ENCODE results near the gene BTBD9. TPM values are rescaled to one million over a fixed set of nuclear protein-coding genes. Genes with fewer than 3 reads are reported as not detected.
A peak's percentile ranks its signal among the peaks of the same experiment; 100 is the strongest.

Gene BTBD9
- total RNA-seq, 6 experiments from 2014 or later, result 4.5 to 7.5 (median 5.7) TPM

DNA sequence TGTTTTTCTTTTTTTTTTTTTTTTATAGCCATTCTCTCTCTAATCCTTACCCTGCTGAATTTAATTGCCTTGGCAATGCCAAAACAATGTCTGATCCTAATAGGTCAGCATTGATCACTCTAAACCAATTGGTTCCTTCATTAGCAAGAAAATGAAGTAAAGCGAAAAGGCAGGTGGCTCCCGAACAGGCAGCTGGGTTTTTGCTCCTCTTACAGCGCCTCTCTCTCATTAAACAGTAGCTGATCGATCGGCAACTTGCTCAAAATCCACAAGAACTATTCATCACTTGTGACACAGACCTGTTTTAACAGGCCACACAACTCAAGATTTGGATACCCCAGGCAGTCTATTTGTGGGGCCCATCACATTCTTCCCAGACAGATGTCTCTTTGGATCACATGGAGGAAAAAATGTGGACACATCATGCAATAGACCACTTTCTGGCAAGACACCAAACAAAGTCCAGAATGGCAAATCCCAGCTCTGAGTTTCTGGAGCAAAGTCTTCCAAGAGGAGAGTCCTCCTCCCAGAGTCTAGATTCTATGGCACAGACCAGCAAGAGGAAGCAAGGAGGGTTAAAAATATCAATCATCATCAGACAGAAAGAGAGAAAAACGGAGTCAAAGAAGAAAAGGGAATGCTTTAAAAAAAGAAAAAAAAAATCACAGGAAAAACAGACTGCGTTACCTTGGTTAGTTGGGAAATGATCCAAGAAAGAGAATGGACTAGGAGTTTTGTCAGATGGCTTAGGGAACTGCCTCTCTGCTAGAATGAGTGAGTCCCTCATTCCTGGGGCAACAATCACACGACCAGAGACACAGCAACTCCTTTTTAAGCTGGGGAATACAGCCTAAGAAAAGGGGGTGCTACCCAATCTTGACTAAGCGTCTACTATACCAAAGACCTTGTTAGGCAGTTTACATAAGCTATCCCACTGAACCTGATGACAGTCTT is 247.8 kb downstream of the BTBD9 start:
- Histone ChIP-seq H3K9me3 (no peaks in the 10 kb centered on the region), H3K27me3 (no peaks in the 10 kb centered on the region), H3K4me1 (no peaks in the 10 kb centered on the region), H3K4me3 (no peak overlapping the region), H3K36me3 (no peaks in the 10 kb centered on the region), H3K27ac (no peak overlapping the region)
- intact Hi-C loops (cut with DNase I), result no loop called here
- ATAC-seq, result peak in 1 of 4 donors; percentile 17
- no peak for DNase-seq
- no peak for TF ChIP-seq POLR2A (IDR thresholded peaks at IDR 0.05)
- 73% methylated on average over 8 of the region's 9 CpGs for whole genome bisulfite sequencing (ENCODE audit: insufficient coverage, low coverage, low lambda C conversion rate, missing lambda C conversion rate)

DNA sequence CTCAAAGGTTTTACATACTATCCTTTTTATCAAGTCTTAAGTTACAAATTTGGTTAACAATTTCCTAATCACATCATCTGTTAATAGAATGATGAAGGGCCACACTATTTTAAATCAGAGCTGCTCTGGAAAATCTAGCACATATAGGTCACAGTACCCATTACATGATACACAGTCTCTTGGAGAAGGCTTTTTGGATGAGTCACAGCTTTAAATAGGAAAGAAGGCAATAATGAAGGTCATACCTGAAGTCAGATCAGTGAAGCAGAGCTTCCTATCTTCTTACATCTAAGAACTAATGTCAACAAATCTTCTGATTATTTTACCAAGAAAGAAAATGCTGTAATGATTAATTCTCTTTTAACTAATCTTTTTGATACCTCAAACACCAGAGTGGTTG is 248.5 kb downstream of the BTBD9 start:
- no peaks in the 10 kb centered on the region for H3K9me3 ChIP-seq
- intact Hi-C loops (cut with DNase I), result no loop called here
- H3K27ac ChIP-seq, result no peak overlapping the region
- no peaks in the 10 kb centered on the region for H3K27me3 ChIP-seq
- H3K4me1 ChIP-seq, result no peaks in the 10 kb centered on the region
- H3K36me3 ChIP-seq, result no peaks in the 10 kb centered on the region
- ATAC-seq (no peak), DNase-seq (no peak)
- TF ChIP-seq, protein P1, sequence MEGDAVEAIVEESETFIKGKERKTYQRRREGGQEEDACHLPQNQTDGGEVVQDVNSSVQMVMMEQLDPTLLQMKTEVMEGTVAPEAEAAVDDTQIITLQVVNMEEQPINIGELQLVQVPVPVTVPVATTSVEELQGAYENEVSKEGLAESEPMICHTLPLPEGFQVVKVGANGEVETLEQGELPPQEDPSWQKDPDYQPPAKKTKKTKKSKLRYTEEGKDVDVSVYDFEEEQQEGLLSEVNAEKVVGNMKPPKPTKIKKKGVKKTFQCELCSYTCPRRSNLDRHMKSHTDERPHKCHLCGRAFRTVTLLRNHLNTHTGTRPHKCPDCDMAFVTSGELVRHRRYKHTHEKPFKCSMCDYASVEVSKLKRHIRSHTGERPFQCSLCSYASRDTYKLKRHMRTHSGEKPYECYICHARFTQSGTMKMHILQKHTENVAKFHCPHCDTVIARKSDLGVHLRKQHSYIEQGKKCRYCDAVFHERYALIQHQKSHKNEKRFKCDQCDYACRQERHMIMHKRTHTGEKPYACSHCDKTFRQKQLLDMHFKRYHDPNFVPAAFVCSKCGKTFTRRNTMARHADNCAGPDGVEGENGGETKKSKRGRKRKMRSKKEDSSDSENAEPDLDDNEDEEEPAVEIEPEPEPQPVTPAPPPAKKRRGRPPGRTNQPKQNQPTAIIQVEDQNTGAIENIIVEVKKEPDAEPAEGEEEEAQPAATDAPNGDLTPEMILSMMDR (IDR thresholded peaks at IDR 0.05), result no peak
- TF ChIP-seq POLR2A (IDR thresholded peaks at IDR 0.05), result no peak
- no peak overlapping the region for H3K4me3 ChIP-seq

DNA sequence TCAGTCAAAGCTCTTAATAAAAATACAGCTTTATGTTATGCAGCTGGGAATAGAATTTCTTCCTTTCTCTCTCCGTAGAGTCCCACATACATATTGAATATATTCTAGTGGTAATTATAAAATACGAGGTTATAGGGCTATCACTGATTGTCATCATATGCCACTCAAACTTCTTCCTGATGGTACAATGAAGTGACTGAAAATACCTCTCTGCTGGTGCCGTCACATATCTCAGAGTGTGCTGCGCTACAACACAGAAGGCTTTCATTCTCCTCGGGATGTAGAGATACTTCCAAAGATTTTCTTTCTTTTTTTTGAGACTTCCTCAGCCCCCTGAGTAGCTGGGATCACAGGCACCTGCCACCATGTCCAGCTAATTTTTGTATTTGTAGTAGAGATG is 249.9 kb downstream of the BTBD9 start:
- H3K27ac ChIP-seq, result no peak overlapping the region
- no peaks in the 10 kb centered on the region for H3K36me3 ChIP-seq
- intact Hi-C loops (cut with DNase I), result no loop called here
- TF ChIP-seq, protein P1 (IDR thresholded peaks at IDR 0.05), result no peak
- TF ChIP-seq POLR2A (IDR thresholded peaks at IDR 0.05), result no peak
- WGBS (ENCODE audit: insufficient coverage, low coverage, low lambda C conversion rate, missing lambda C conversion rate), result 95% methylated on average over 5 of the region's 5 CpGs
- H3K27me3 ChIP-seq, result no peaks in the 10 kb centered on the region
- ATAC-seq (no peak), DNase-seq (no peak)
- peaks cover 0 to 5% (median 0%) of the 10 kb centered on the region in 4 donors for H3K4me1 ChIP-seq
- H3K9me3 ChIP-seq, result no peaks in the 10 kb centered on the region
- no peak overlapping the region for H3K4me3 ChIP-seq

DNA sequence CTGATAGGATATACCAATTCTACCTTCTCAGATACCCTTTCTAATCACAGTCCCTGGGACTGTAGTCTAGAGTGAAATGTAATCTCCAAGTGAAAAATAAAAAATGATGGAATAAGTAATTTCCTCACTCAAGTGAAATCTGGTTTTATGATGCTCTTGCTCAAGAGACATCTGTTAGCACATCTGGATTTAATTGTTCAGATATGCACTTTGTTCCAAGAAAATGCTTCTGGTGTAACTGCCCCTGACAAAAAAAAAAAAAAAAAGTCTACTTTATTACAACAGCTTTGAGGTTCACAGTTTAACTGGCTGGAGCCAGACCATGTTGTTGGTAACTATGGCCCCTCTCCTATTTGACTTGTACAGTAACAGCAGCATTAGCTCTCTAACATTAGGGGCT is 251.8 kb downstream of the BTBD9 start:
- Histone ChIP-seq H3K27ac (no peak overlapping the region), H3K9me3 (no peaks in the 10 kb centered on the region), H3K4me1 (peaks cover 0 to 5% (median 0%) of the 10 kb centered on the region in 4 donors), H3K27me3 (no peaks in the 10 kb centered on the region), H3K36me3 (no peaks in the 10 kb centered on the region), H3K4me3 (no peak overlapping the region)
- ATAC-seq (no peak), DNase-seq (no peak)
- intact Hi-C loops (cut with DNase I), result no loop called here
- TF ChIP-seq, protein P1 (IDR thresholded peaks at IDR 0.05), result no peak
- no peak for TF ChIP-seq POLR2A (IDR thresholded peaks at IDR 0.05)

DNA sequence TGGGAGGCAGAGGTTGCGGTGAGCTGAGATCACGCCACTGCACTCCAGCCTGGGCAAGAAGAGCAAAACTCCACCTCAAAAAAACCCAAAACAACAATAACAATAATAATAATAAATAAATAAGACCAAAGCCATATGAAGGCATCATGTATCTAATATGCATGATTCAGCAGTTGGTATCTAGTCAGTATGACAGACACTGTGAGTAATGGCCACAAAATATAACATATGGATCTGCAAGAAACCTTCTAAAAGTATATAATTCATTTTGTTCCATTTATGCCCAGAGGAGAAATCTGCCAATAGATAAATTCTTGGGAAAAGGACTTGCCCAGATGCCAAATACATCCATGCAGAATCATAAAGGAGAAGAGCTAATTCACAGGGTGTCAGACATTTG is 252.3 kb downstream of the BTBD9 start:
- TF ChIP-seq POLR2A (IDR thresholded peaks at IDR 0.05), result no peak
- TF ChIP-seq, protein P1 (IDR thresholded peaks at IDR 0.05), result no peak
- intact Hi-C loops (cut with DNase I), result no loop called here
- H3K4me3 ChIP-seq, result no peak overlapping the region
- H3K27me3 ChIP-seq, result no peaks in the 10 kb centered on the region
- DNase-seq (no peak), ATAC-seq (no peak)
- no peaks in the 10 kb centered on the region for H3K36me3 ChIP-seq
- H3K27ac ChIP-seq, result no peak overlapping the region
- no peaks in the 10 kb centered on the region for H3K9me3 ChIP-seq
- WGBS (ENCODE audit: insufficient coverage, low coverage, low lambda C conversion rate, missing lambda C conversion rate), result 100% methylated on average over 2 of the region's 2 CpGs
- peaks cover 0 to 5% (median 0%) of the 10 kb centered on the region in 4 donors for H3K4me1 ChIP-seq
